Measurements from ENCODE around the gene NR2C2AP. TPM values are rescaled to one million over a fixed set of nuclear protein-coding genes. Genes with fewer than 3 reads are reported as not detected.
"Not testable (repeated sequence)": the region's sequence is repeated elsewhere in the genome, so short reads cannot be mapped to it uniquely, and the experiment has no call there.

The NR2C2AP gene
- total and polyA plus RNA-seq, 7 donors: 8.3 to 25.3 (median 14.4) TPM

DNA sequence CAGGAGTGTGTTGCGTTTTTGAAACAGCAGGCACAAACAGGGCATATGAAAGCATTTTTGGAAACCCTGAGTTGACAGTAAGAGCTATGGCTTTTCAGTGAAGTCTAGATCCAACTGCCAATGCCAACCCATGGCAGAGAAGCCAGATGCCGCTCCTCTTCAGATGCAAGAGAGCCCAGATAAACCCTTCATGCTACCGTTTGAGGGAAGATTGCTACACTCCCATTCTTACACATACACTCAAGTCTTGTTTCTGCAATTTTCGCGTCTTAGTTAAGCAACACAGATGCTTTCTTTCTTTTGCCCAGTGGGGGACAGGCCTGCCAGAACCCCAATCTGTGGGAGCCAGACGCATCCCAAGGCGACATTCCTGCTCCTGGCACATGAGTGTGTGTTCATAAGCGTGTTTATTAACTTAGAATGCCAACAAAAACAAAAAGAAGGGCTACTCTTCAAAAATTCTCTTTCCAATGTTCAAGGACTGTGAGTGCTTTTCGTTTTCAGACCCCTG is 21.7 kb downstream of the NR2C2AP start:
- Histone ChIP-seq H3K27me3 (no peaks in the 10 kb centered on the region), H3K9me3 (no peaks in the 10 kb centered on the region), H3K36me3 (peaks cover 6 to 78% (median 15%) of the 10 kb centered on the region in 4 donors), H3K4me3 (no peak overlapping the region), H3K4me1 (no peaks in the 10 kb centered on the region), H3K27ac (no peak overlapping the region)
- no peak for DNase-seq
- 94 to 95% methylated on average over 9 of the region's 9 CpGs for WGBS, 2 donors
- intact Hi-C loops (cut with DNase I): no loop called here
- TF ChIP-seq EP300 (IDR thresholded peaks at IDR 0.05) (no peak), POLR2AphosphoS5 (IDR thresholded peaks at IDR 0.05) (no peak), POLR2A (IDR thresholded peaks at IDR 0.05) (no peak)
- TF ChIP-seq, protein P1, sequence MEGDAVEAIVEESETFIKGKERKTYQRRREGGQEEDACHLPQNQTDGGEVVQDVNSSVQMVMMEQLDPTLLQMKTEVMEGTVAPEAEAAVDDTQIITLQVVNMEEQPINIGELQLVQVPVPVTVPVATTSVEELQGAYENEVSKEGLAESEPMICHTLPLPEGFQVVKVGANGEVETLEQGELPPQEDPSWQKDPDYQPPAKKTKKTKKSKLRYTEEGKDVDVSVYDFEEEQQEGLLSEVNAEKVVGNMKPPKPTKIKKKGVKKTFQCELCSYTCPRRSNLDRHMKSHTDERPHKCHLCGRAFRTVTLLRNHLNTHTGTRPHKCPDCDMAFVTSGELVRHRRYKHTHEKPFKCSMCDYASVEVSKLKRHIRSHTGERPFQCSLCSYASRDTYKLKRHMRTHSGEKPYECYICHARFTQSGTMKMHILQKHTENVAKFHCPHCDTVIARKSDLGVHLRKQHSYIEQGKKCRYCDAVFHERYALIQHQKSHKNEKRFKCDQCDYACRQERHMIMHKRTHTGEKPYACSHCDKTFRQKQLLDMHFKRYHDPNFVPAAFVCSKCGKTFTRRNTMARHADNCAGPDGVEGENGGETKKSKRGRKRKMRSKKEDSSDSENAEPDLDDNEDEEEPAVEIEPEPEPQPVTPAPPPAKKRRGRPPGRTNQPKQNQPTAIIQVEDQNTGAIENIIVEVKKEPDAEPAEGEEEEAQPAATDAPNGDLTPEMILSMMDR (IDR thresholded peaks at IDR 0.05): no peak

DNA sequence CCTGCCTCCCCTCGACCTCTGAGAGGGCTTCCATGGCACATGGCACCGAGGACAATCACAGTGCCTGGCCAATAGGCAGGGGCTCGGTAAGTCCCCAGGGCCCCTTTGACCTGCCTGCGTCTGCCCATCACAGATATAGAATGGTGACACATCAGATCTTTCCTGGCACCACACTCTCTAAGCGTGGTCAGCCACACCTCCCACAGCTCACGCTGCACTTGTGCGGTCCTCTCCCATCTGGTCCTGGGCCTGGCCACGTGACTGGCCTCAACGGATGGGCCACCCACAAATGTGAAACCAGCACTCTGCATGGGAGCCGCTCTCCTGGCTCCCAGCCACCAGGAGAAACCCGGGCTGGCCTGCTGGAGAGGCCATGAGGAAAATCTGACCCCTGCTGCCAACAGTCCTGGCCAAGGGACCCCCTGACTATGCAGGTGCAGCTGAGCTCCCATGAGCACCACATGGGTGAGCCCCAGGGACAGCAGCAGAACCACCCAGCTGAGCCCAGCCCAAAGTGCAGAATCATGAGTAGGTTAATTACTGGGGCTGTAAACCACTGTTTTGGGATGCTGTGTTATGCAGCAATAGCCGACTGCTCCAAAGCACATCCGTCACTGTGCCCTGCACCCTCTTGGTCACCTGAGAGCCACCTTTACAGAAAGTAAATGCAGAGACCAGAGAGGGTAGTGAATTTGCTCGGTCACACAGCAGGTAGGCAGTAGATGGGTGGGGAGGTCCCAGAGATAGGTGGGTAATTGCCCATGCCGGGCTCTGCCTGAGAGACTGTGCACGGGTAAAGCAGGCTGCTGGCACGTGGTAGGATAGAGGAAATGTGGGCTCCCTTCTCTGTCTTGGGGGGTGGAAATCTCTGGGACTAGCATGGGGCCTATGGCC is 23.4 kb downstream of the NR2C2AP start:
- no peak for DNase-seq
- TF ChIP-seq, protein P1 (IDR thresholded peaks at IDR 0.05): no peak
- TF ChIP-seq EP300 (IDR thresholded peaks at IDR 0.05) (no peak), POLR2AphosphoS5 (IDR thresholded peaks at IDR 0.05) (no peak), POLR2A (IDR thresholded peaks at IDR 0.05) (no peak)
- Histone ChIP-seq H3K36me3 (peaks cover 6 to 70% (median 15%) of the 10 kb centered on the region in 4 donors), H3K9me3 (no peaks in the 10 kb centered on the region), H3K27me3 (no peaks in the 10 kb centered on the region), H3K27ac (no peak overlapping the region), H3K4me1 (no peaks in the 10 kb centered on the region), H3K4me3 (no peak overlapping the region)
- 90% methylated on average over 17 of the region's 17 CpGs for WGBS, 2 donors
- intact Hi-C loops (cut with DNase I): loop anchor here (5.0 kb wide), 1 partner anchor 37 kb away; no protein-coding TSS in a partner anchor

DNA sequence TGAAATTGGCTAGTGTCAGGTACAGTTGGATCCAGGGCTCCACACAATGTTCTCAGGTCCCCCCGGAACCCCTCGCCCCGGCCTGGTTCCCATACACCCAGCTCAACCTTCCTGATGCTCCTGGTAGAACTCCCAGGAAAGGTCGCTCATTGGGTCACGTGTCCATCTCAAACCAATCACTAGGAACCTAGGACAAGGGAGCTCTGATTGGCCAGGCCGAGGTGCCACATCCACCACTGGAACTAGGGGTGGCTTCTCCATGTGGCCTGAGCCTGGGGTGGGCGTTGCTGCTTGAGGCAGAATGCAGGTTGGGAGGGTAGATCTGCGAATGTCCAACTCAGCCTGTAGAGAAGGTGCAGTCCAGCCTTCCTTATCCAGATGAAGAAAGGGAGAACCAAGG is 26.3 kb downstream of the NR2C2AP start:
- no peak for DNase-seq
- no peak for TF ChIP-seq EP300 (IDR thresholded peaks at IDR 0.05)
- TF ChIP-seq POLR2A (IDR thresholded peaks at IDR 0.05): no peak
- TF ChIP-seq, protein P1 (IDR thresholded peaks at IDR 0.05): no peak
- no peak for TF ChIP-seq POLR2AphosphoS5 (IDR thresholded peaks at IDR 0.05)
- no peak overlapping the region for H3K4me3 ChIP-seq
- no peaks in the 10 kb centered on the region for H3K9me3 ChIP-seq
- no peaks in the 10 kb centered on the region for H3K27me3 ChIP-seq
- H3K27ac ChIP-seq: no peak overlapping the region
- intact Hi-C loops (cut with DNase I): loop anchor here (5.0 kb wide), 1 partner anchor 35 kb away; no protein-coding TSS in a partner anchor
- H3K4me1 ChIP-seq: no peaks in the 10 kb centered on the region
- 88 to 89% methylated on average over 8 of the region's 8 CpGs for WGBS, 2 donors
- H3K36me3 ChIP-seq: peaks cover 6 to 55% (median 11%) of the 10 kb centered on the region in 4 donors

DNA sequence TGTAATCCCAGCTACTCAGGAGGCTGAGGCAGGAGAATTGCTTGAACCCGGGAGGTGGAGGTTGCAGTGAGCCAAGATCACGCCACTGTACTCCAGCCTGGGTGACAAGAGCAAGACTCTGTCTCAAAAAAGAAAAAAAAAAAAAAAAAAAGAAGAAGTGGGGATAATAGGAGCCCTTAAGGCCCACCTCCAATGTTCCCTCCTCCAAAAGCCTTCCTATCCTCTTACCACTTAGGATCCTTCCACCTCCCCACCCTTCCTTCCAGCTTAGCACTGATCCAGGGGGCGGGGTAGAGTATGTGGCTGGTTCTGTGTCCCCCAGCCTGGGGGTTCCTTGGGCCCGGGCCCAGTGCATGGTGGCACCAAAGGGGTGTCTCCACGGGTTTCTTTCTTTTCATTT is 30.0 kb downstream of the NR2C2AP start:
- peaks cover 0 to 23% (median 13%) of the 10 kb centered on the region in 3 donors for H3K27me3 ChIP-seq
- H3K27ac ChIP-seq; intact Hi-C loops (cut with DNase I); H3K4me3 ChIP-seq; DNase-seq; H3K9me3 ChIP-seq: not testable (repeated sequence)
- H3K36me3 ChIP-seq: peaks cover 0 to 20% (median 3%) of the 10 kb centered on the region in 4 donors
- peaks cover 0 to 11% (median 10%) of the 10 kb centered on the region in 4 donors for H3K4me1 ChIP-seq
- 92% methylated on average over 5 of the region's 5 CpGs for WGBS, 2 donors

DNA sequence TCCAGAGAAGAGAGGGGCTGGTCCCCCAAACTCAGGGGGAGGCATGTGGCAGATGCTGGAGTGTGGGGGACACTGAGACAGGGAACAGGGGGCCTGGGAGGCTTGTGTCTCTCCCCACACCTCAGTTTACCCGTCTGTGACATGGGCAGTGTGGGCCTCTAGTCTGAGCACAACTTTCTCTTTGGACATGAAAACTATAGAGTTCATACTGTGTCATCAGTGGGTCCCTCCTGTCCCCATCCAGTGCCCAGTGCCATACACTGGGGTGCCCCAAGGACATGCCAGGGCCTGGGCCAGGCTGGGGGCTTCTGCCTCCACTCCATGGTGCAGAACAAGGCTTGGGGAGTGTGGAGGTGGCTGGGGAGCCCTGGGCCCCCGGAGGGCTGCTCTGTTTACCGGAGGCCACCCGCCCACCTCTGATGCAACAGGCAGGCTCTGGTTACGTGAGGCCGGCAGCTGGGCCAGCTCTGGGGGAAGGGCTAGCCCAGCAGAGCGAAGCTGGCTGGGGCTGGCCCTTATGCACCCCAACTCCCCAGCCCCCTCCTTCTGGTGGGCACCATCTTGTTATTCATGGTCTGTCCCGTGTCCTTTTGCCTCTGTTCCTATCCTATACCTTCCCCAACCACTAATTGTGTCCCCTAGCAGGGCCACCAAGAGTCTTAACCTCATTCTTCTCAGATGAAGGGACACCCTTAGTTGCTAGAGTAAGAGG is 31.2 kb downstream of the NR2C2AP start:
- Histone ChIP-seq H3K4me1 (peaks cover 0 to 11% (median 10%) of the 10 kb centered on the region in 4 donors), H3K27ac (no peak overlapping the region), H3K36me3 (peaks cover 0 to 14% (median 1%) of the 10 kb centered on the region in 4 donors), H3K9me3 (no peaks in the 10 kb centered on the region), H3K4me3 (no peak overlapping the region), H3K27me3 (peaks cover 0 to 23% (median 13%) of the 10 kb centered on the region in 3 donors)
- 58 to 67% methylated on average over 8 of the region's 8 CpGs for WGBS, 2 donors
- TF ChIP-seq, protein P1 (IDR thresholded peaks at IDR 0.05): no peak
- TF ChIP-seq POLR2A (IDR thresholded peaks at IDR 0.05) (no peak), POLR2AphosphoS5 (IDR thresholded peaks at IDR 0.05) (no peak), EP300 (IDR thresholded peaks at IDR 0.05) (no peak)
- DNase-seq: no peak
- intact Hi-C loops (cut with DNase I): no loop called here

Measured in sigmoid colon (tissue), 7 donors.